ENCODE measurements around the gene IPO7. TPM values are rescaled to one million over a fixed set of nuclear protein-coding genes. Genes with fewer than 3 reads are reported as not detected.
"Not testable (repeated sequence)": the region's sequence is repeated elsewhere in the genome, so short reads cannot be mapped to it uniquely, and the experiment has no call there.

IPO7 gene
- 68.2 TPM for total RNA-seq

DNA sequence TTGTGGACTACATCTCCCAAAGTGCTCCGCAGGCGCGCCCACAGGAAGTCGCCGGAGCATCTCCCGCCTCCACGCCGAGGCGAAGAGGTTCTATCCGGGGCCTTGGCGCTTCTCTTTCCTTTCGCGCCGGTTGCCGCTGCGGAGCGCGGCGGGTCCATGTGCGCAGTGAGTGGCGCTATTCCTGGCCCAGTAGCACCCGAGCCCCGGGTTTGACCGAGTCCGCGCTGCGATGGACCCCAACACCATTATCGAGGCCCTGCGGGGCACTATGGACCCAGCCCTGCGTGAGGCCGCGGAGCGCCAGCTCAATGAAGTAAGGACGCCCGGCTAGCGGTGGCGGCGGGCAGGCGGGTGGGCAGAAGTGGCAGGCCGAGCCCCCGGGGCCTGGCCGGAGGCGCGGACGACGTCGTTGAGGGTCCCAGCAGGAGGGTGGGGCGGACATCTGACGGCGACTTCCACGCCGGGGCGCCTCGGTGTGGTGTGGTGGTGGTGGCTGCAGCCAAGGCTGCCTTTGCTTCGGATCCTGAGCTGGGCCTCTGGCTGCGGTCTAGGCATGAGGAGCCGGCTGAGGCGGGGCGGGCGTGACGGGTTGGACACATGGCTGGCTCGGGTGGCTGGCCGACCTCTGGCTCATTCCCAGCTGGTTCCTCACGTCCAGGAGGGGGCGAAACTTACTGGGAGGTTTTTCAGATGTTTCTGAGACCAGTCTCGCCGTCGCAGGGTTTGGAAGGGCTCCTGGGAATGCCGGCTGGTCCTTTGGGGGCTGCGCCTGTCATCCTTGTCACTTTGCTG lies at the start of gene IPO7:
Gene IPO7 (plus strand): TSS at position 118 of the 792 bp plus-strand sequence. CDS start 112 bp downstream, at position 230.
- H3K4me1 ChIP-seq (ENCODE audit: insufficient read depth, low read length), result peaks cover 16% of the 10 kb centered on the region
- no peaks in the 10 kb centered on the region for H3K27me3 ChIP-seq (ENCODE audit: insufficient read depth, low read length)
- no peaks in the 10 kb centered on the region for H3K9me3 ChIP-seq (ENCODE audit: low read depth, low read length)
- H3K4me3 ChIP-seq (ENCODE audit: low read length), result peak within 1 kb of the TSS; percentile 83

GRCh38 chr11:9341638-9342178 lies 42.7 kb upstream of the IPO7 start:
- no peaks in the 10 kb centered on the region for H3K27me3 ChIP-seq (ENCODE audit: insufficient read depth, low read length)
- H3K9me3 ChIP-seq (ENCODE audit: low read depth, low read length), result no peaks in the 10 kb centered on the region
- H3K4me3 ChIP-seq (ENCODE audit: low read length), result no peak overlapping the region
- H3K4me1 ChIP-seq (ENCODE audit: insufficient read depth, low read length), result no peaks in the 10 kb centered on the region

DNA sequence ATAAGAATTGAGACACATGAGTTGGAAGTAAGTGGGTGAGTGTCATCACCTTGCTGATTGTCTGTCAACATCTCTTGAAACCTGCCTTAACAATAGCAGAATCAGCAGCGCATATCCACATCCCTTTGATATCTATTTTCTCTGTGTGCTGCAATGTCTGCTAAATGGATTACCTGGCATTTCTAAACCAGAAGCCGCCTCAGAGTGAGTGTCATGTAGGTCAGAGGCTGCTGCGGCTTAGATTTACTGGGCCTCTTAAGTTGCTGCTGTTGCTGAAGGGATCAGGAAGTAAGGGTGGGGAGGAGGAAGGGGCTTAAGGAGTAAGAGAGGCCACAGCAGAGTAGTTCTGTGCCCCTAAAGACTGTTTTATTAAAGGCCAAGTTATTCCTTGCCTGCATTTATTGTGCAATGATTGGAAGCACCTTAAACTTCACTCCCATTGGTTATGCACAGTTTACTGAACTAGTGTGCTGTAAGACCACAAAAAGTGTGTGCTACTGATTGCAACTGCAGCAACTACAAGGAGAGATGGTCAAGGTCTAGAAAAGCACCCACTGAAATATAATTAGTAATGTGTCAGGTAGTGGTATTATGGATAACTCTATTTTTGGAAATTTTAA lies 40.3 kb upstream of the IPO7 start:
- Histone ChIP-seq H3K4me1 (ENCODE audit: insufficient read depth, low read length) (no peaks in the 10 kb centered on the region), H3K27me3 (ENCODE audit: insufficient read depth, low read length) (no peaks in the 10 kb centered on the region), H3K4me3 (ENCODE audit: low read length) (no peak overlapping the region), H3K9me3 (ENCODE audit: low read depth, low read length) (no peaks in the 10 kb centered on the region)

DNA sequence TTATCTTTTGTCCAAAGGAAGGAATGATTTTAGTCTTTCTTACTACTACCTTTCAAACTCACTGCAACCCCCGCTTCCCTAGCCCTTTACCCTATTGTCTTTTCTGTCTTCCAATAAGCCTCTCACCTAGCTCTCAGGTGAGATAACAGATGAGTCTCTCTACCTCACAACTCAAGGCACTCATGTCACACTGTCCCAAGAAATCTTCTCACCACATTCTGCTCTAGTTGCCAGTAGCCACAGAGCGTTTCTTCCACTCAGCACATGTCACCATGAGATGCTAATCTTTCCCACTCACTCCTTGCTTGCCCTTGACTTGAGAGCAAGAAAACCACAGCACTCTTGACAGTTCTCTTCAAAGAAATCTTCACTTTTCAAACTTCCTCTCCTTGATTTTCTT lies 37.4 kb upstream of the IPO7 start:
- Histone ChIP-seq H3K4me3 (ENCODE audit: low read length) (no peak overlapping the region), H3K9me3 (ENCODE audit: low read depth, low read length) (no peaks in the 10 kb centered on the region), H3K4me1 (ENCODE audit: insufficient read depth, low read length) (no peaks in the 10 kb centered on the region), H3K27me3 (ENCODE audit: insufficient read depth, low read length) (no peaks in the 10 kb centered on the region)

- H3K4me1 ChIP-seq (ENCODE audit: insufficient read depth, low read length); H3K27me3 ChIP-seq (ENCODE audit: insufficient read depth, low read length); H3K9me3 ChIP-seq (ENCODE audit: low read depth, low read length); H3K4me3 ChIP-seq (ENCODE audit: low read length): not testable (repeated sequence)
These were observed 36.7 kb upstream of the IPO7 start for GRCh38 chr11:9347779-9348178.

- Histone ChIP-seq H3K27me3 (ENCODE audit: insufficient read depth, low read length) (no peaks in the 10 kb centered on the region), H3K4me1 (ENCODE audit: insufficient read depth, low read length) (no peaks in the 10 kb centered on the region), H3K9me3 (ENCODE audit: low read depth, low read length) (no peaks in the 10 kb centered on the region), H3K4me3 (ENCODE audit: low read length) (no peak overlapping the region)
These were observed 33.1 kb upstream of the IPO7 start for GRCh38 chr11:9351321-9351881.

GRCh38 chr11:9357041-9357440 lies 27.4 kb upstream of the IPO7 start:
- Histone ChIP-seq H3K9me3 (ENCODE audit: low read depth, low read length) (no peaks in the 10 kb centered on the region), H3K4me1 (ENCODE audit: insufficient read depth, low read length) (no peaks in the 10 kb centered on the region), H3K27me3 (ENCODE audit: insufficient read depth, low read length) (no peaks in the 10 kb centered on the region), H3K4me3 (ENCODE audit: low read length) (no peak overlapping the region)

DNA sequence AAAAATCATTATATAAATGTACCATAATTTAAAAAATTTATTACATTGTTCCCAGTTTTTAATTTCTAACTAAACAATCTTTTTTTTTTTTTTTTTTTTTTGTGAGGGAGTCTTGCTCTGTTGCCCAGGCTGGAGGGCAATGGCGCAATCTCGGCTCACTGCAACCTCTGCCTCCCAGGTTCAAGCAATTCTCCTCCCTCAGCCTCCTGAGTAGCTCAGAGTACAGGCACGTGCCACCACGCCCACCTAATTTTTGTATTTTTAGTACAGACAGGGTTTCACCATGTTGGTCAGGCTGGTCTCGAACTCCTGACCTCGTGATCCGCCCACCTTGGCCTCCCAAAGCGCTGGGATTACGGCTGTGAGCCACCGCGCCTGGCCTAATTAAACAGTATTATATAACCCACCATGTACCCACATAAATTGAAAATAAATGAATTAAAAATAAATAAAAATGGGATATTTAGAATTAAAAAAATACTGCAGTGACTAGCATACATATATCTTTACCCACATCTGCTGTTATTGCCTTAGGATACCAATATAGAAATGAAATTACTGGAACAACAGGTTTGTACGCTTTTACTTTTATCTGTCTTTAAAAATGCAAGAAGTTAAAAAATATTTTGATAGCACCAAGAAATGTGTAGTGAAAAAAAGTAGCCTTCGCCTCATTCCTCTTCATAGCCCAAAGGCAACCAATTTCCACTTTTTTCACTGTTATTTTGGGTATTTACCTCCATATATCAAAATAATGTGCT lies 23.4 kb upstream of the IPO7 start:
- H3K4me1 ChIP-seq (ENCODE audit: insufficient read depth, low read length), result peaks cover 14% of the 10 kb centered on the region
- not testable (repeated sequence) for H3K4me3 ChIP-seq (ENCODE audit: low read length); H3K27me3 ChIP-seq (ENCODE audit: insufficient read depth, low read length); H3K9me3 ChIP-seq (ENCODE audit: low read depth, low read length)

DNA sequence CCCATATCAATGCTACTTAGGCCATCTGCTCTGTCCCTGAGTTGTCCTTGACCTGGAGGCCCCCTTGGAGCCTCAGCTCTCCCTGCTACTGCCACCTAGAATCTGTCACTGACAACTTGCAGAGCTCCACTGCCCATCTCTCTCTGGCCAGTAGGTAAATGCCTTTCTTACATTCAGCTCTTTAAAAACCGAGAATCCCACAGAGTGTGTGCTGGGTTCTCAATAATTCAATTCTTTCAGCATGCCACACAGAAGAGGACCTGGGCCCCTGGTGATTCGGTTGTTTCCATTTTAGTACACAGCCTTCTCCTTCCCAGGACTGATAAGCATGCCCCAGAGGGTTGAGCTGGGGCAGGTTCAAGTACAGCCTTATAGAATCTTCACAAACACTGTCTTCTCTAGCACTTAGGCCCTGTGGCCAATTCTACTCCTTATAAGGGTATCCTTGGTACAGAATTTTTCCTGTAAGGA lies 22.0 kb upstream of the IPO7 start:
- Histone ChIP-seq H3K27me3 (ENCODE audit: insufficient read depth, low read length) (no peaks in the 10 kb centered on the region), H3K9me3 (ENCODE audit: low read depth, low read length) (no peaks in the 10 kb centered on the region), H3K4me3 (ENCODE audit: low read length) (no peak overlapping the region), H3K4me1 (ENCODE audit: insufficient read depth, low read length) (peaks cover 14% of the 10 kb centered on the region)

DNA sequence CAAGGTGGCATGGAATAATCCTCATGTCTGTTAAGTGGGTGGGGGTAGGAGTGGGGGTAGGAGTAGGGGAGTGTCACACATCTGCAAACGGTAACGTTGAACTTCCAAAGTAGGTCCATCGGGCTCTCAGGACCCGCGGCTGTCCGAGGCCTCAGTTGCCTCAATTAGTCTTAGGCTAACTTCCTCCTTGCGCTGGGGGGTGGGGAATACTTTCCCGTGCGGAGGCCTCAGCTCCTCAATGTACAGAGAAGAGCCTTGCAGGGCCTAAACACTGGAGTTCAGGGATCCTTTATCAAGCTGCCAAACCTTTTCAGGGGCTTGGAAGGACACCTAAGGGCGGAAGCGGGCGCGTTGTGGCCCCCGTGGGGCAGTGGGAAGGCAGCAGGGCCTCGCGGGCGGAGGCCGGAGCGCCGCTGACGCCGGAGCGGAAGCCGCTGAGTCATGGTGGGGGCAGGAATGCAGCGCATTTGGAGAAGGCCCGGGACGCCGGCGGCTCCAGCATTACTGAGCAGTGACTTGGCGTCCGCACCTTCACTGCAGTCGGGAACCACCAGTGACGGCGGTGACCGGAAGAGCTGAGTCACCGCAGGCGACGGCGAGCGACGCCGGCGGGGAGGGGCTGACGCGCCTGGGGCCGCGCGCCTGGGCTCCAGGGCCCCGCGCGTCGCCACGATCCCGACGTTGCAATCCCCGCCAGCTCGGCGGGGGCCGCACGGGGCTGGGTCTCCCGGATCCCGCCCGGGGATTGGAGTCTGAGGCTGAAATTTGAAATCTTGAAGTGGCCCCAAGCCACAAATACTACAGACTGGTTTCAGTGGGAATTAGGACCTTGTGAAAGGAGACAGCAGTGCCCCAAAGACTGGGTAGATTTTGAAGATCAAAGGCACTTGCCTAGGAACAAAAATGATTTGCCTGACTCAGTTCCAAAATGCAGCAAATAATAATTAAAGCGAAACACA lies 20.2 kb upstream of the IPO7 start:
- Histone ChIP-seq H3K27me3 (ENCODE audit: insufficient read depth, low read length) (no peaks in the 10 kb centered on the region), H3K9me3 (ENCODE audit: low read depth, low read length) (no peaks in the 10 kb centered on the region), H3K4me3 (ENCODE audit: low read length) (peak overlapping the region; percentile 61), H3K4me1 (ENCODE audit: insufficient read depth, low read length) (peaks cover 14% of the 10 kb centered on the region)

DNA sequence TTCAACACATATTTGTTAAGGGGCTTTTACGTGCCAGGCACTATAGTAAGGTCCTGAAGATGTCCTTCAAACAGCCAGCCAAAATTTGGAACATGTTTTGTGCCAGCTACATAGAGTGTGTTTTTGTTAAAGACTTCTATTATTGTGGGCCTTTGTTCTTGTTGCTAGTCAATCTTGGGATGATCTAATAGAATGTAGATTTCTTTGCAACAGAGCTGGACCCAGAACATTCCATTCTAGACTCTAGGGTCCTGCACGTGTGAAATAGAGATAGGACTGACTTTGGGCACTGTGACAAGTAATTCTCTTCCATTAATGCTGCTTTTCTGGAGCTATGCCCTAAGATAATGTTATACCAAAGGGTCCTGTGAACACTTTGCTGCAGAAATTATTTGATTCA lies 16.9 kb upstream of the IPO7 start:
- Histone ChIP-seq H3K4me1 (ENCODE audit: insufficient read depth, low read length) (peaks cover 14% of the 10 kb centered on the region), H3K4me3 (ENCODE audit: low read length) (no peak overlapping the region), H3K9me3 (ENCODE audit: low read depth, low read length) (no peaks in the 10 kb centered on the region), H3K27me3 (ENCODE audit: insufficient read depth, low read length) (no peaks in the 10 kb centered on the region)

GRCh38 chr11:9377036-9377435 lies 7.4 kb upstream of the IPO7 start:
- Histone ChIP-seq H3K9me3 (ENCODE audit: low read depth, low read length) (no peaks in the 10 kb centered on the region), H3K27me3 (ENCODE audit: insufficient read depth, low read length) (no peaks in the 10 kb centered on the region), H3K4me1 (ENCODE audit: insufficient read depth, low read length) (no peaks in the 10 kb centered on the region)

GRCh38 chr11:9379041-9379440 lies 5.4 kb upstream of the IPO7 start:
- Histone ChIP-seq H3K4me3 (ENCODE audit: low read length) (no peak overlapping the region), H3K27me3 (ENCODE audit: insufficient read depth, low read length) (no peaks in the 10 kb centered on the region), H3K4me1 (ENCODE audit: insufficient read depth, low read length) (peaks cover 3% of the 10 kb centered on the region), H3K9me3 (ENCODE audit: low read depth, low read length) (no peaks in the 10 kb centered on the region)

More at GRCh38 chr11:9377036-9377435, 7.4 kb upstream of the IPO7 start:
- no peak overlapping the region for H3K4me3 ChIP-seq (ENCODE audit: low read length)

GRCh38 chr11:9380773-9381172 lies 3.7 kb upstream of the IPO7 start:
- H3K4me3 ChIP-seq (ENCODE audit: low read length), result no peak overlapping the region
- H3K9me3 ChIP-seq (ENCODE audit: low read depth, low read length), result no peaks in the 10 kb centered on the region
- no peaks in the 10 kb centered on the region for H3K27me3 ChIP-seq (ENCODE audit: insufficient read depth, low read length)
- peaks cover 12% of the 10 kb centered on the region for H3K4me1 ChIP-seq (ENCODE audit: insufficient read depth, low read length)

All from mononuclear cell (primary cell).